ENCODE measurements around the gene INPP5K. TPM values are rescaled to one million over a fixed set of nuclear protein-coding genes. Genes with fewer than 3 reads are reported as not detected.
"Not testable (repeated sequence)": the region's sequence is repeated elsewhere in the genome, so short reads cannot be mapped to it uniquely, and the experiment has no call there.

Gene INPP5K
- polyA plus RNA-seq, 1 donor: 18.3 TPM

DNA sequence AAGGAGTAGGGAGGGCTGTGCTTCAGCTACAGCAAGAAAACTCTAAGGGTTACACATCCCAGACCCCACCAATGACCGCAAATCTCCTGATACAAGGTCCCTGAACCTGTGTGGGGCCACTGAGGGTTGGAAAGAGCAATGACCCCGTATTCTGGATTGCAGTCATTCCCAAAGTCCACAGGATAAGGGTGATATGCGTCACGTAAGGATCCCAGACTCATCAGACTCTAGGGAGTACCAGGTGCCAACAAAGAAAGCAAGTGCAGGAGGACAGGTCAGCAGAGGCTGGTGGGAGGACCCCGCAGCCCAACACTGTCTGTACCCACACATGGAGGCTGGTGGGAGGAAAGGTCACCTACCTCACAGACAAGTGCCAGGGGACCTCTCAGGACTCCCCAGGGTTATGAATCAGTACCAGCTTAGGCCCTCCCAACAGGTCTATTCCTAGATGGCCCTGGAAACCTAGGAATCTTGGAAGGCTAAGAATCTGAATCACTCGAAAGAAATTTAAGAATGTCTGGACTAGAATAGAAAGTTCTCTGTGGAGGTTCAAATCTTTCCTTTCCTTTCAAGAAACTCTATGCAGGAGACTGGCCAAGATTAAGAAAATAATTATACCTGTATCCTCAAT, 30.0 kb upstream of the INPP5K start:
- H3K36me3 ChIP-seq (ENCODE audit: control insufficient read depth, insufficient read depth, low read length): peaks cover 70% of the 10 kb centered on the region
- no CpG with 5 or more reads among the region's 6 CpGs for WGBS (ENCODE audit: insufficient coverage, low lambda C conversion rate)
- H3K9me3 ChIP-seq (ENCODE audit: control insufficient read depth, low read depth, low read length): no peaks in the 10 kb centered on the region
- no peak overlapping the region for H3K4me3 ChIP-seq (ENCODE audit: low read length)
- peak; percentile 89 to 96 for DNase-seq
- H3K27me3 ChIP-seq (ENCODE audit: control insufficient read depth, insufficient read depth, low read length): no peaks in the 10 kb centered on the region
- H3K4me1 ChIP-seq (ENCODE audit: control insufficient read depth, insufficient read depth, low read length): peaks cover 29% of the 10 kb centered on the region
- peak overlapping the region; percentile 95 for H3K27ac ChIP-seq (ENCODE audit: low read length)

DNA sequence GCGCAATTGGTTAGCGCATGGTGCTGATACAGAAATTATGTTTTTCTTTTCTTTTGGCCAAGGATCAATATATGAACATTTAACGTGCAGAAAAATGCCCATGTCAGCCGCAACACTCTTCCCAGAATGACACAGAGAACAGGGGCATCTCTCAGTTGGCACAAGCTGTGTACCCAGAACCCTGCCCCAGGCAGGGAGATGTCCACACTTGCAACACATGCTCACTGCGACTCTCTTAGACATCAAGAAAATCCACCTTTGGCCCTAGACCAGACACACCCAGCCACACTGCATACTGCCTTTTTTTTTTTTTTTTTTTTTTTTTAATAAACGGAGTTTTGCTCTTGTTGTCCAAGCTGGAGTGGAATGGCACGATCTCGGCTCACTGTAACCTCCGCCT, 29.2 kb upstream of the INPP5K start:
- peak; percentile 84 to 88 for DNase-seq
- peaks cover 29% of the 10 kb centered on the region for H3K4me1 ChIP-seq (ENCODE audit: control insufficient read depth, insufficient read depth, low read length)
- H3K4me3 ChIP-seq (ENCODE audit: low read length): no peak overlapping the region
- H3K36me3 ChIP-seq (ENCODE audit: control insufficient read depth, insufficient read depth, low read length): peaks cover 70% of the 10 kb centered on the region
- H3K27me3 ChIP-seq (ENCODE audit: control insufficient read depth, insufficient read depth, low read length): no peaks in the 10 kb centered on the region
- 60% methylated on average over 2 of the region's 9 CpGs for WGBS (ENCODE audit: insufficient coverage, low lambda C conversion rate)
- peak overlapping the region; percentile 95 for H3K27ac ChIP-seq (ENCODE audit: low read length)
- no peaks in the 10 kb centered on the region for H3K9me3 ChIP-seq (ENCODE audit: control insufficient read depth, low read depth, low read length)

DNA sequence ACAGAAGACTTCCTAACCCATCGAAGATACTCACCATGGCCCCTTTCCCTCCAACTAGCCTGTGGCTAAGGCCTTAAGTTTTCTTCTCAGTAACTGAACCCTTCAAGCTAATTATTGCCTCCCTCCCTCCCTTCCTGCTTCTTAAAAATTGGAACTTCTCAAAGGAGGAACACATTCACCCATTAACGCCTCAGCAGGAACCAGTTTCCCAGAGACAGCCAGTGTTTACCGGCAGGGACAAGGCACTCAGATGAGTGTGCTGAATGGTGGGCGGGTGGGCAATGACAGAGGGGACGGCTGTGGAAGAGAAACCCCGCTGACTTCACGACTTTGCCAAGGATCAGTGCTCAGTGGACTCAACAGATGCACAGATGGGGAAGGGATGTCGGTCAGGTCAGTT, 25.9 kb upstream of the INPP5K start:
- H3K4me1 ChIP-seq (ENCODE audit: control insufficient read depth, insufficient read depth, low read length): peaks cover 29% of the 10 kb centered on the region
- WGBS (ENCODE audit: insufficient coverage, low lambda C conversion rate): no CpG with 5 or more reads among the region's 8 CpGs
- no peaks in the 10 kb centered on the region for H3K9me3 ChIP-seq (ENCODE audit: control insufficient read depth, low read depth, low read length)
- H3K27ac ChIP-seq (ENCODE audit: low read length): no peak overlapping the region
- H3K36me3 ChIP-seq (ENCODE audit: control insufficient read depth, insufficient read depth, low read length): peaks cover 78% of the 10 kb centered on the region
- H3K4me3 ChIP-seq (ENCODE audit: low read length): no peak overlapping the region
- DNase-seq: no peak
- H3K27me3 ChIP-seq (ENCODE audit: control insufficient read depth, insufficient read depth, low read length): no peaks in the 10 kb centered on the region

DNA sequence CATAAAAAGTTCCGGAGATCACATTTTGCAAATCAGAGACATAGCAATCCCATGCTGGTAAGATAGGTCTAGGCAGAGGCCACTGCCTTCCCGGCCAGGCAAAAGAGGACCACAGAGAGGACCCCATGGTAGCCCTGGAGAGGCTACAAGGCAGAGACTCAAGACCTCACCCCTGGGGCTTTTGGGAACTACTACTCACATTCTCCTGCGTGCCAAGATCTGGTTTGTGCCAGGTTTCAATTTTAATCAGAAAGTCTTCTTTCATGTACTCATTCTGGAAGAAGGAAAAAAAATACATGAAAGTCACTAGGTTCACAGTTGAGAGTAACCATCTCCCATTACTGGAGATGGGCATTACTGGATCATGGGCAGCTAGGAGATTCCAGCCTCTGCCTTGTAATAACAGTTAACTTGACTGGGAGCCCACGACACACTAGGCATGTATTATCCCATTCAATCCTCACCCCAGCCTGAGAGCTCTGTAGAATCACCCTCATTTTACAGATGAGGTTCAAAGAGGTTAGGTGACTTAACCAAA, 25.0 kb upstream of the INPP5K start:
- Histone ChIP-seq H3K36me3 (ENCODE audit: control insufficient read depth, insufficient read depth, low read length) (peaks cover 76% of the 10 kb centered on the region), H3K27ac (ENCODE audit: low read length) (no peak overlapping the region), H3K27me3 (ENCODE audit: control insufficient read depth, insufficient read depth, low read length) (no peaks in the 10 kb centered on the region), H3K9me3 (ENCODE audit: control insufficient read depth, low read depth, low read length) (no peaks in the 10 kb centered on the region), H3K4me1 (ENCODE audit: control insufficient read depth, insufficient read depth, low read length) (peaks cover 26% of the 10 kb centered on the region), H3K4me3 (ENCODE audit: low read length) (no peak overlapping the region)
- WGBS (ENCODE audit: insufficient coverage, low lambda C conversion rate): no CpG with 5 or more reads among the region's 4 CpGs
- DNase-seq: no peak

DNA sequence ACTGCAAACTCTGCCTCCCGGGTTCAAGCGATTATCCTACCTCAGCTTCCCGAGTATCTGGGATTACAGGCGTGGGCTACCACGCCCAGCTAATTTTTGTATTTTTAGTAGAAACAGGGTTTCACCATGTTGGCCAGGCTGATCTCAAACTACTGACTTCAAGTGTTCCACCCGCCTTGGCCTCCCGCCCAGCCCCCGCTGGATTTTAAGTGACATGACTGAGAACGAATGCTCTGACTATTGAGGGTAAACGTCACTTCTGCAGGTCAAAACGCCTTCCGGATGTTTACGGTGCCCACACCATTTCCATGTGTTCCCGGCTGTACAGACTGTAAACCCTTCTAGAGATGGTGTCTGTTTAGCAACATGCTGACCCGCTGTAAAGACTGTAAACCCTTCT, 23.4 kb upstream of the INPP5K start:
- Histone ChIP-seq H3K27ac (ENCODE audit: low read length) (no peak overlapping the region), H3K27me3 (ENCODE audit: control insufficient read depth, insufficient read depth, low read length) (no peaks in the 10 kb centered on the region), H3K4me3 (ENCODE audit: low read length) (no peak overlapping the region), H3K4me1 (ENCODE audit: control insufficient read depth, insufficient read depth, low read length) (peaks cover 11% of the 10 kb centered on the region), H3K36me3 (ENCODE audit: control insufficient read depth, insufficient read depth, low read length) (peaks cover 76% of the 10 kb centered on the region), H3K9me3 (ENCODE audit: control insufficient read depth, low read depth, low read length) (no peaks in the 10 kb centered on the region)
- no CpG with 5 or more reads among the region's 15 CpGs for WGBS (ENCODE audit: insufficient coverage, low lambda C conversion rate)
- no peak for DNase-seq

DNA sequence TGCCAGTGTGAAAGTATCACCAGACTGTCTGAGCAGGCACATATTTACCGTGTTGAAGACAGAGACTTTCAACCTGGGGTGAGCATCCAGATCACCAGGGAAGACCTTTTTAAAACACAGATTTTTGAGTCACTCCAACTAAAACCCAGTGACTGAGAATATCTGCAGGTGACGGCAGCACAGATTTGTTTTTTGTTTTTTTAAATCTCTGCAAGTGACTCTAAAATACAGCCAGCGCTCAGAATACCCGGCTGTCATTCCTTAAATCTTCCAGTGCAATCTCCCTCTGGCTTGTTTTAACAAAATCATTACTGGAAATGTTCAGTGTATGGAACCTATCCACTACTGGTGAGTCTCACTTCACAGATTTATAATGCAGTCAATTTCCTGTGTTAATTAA, 19.3 kb upstream of the INPP5K start:
- no peak for DNase-seq

DNA sequence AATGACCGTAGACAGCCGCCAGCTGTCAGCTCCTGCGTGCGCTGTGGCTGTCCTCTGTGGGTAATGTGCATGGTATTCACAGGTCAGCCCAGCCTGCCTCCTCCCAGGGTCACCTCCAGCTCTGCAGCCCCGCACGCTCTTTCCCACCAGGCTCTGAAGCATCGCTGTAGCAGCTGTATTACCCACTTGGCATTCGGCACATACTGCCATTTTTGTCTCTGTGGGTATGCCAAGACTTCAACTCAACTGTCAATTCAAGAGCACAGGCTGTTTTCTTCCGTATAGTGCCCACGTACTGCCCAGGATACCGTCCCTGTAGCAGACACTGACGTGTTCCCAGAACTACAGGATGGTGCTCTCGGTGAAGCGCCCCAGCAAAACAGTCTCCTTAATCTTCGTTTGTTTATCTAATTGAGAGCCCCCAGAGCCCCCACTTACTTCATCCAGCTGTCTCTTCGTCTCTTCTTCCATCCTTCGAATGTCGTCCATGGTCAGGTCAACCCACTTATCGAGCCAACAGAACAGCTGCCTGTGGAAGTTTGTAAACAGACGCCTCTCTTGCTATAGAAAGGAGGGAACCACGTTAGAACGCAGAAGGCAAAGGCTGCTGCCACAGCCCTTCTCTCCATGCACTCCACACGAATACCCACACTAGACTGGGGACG, 17.4 kb upstream of the INPP5K start:
- no peak for DNase-seq
- Histone ChIP-seq H3K9me3 (ENCODE audit: control insufficient read depth, low read depth, low read length) (no peaks in the 10 kb centered on the region), H3K36me3 (ENCODE audit: control insufficient read depth, insufficient read depth, low read length) (peaks cover 67% of the 10 kb centered on the region), H3K27me3 (ENCODE audit: control insufficient read depth, insufficient read depth, low read length) (no peaks in the 10 kb centered on the region), H3K4me3 (ENCODE audit: low read length) (no peak overlapping the region), H3K4me1 (ENCODE audit: control insufficient read depth, insufficient read depth, low read length) (no peaks in the 10 kb centered on the region), H3K27ac (ENCODE audit: low read length) (no peak overlapping the region)
- WGBS (ENCODE audit: insufficient coverage, low lambda C conversion rate): 91% methylated on average over 4 of the region's 24 CpGs

More for the DNA sequence above, 19.3 kb upstream of the INPP5K start:
- H3K9me3 ChIP-seq (ENCODE audit: control insufficient read depth, low read depth, low read length): no peaks in the 10 kb centered on the region
- H3K27ac ChIP-seq (ENCODE audit: low read length): no peak overlapping the region
- no peaks in the 10 kb centered on the region for H3K4me1 ChIP-seq (ENCODE audit: control insufficient read depth, insufficient read depth, low read length)
- H3K36me3 ChIP-seq (ENCODE audit: control insufficient read depth, insufficient read depth, low read length): peaks cover 79% of the 10 kb centered on the region
- WGBS (ENCODE audit: insufficient coverage, low lambda C conversion rate): no CpG with 5 or more reads among the region's 4 CpGs
- H3K4me3 ChIP-seq (ENCODE audit: low read length): no peak overlapping the region
- no peaks in the 10 kb centered on the region for H3K27me3 ChIP-seq (ENCODE audit: control insufficient read depth, insufficient read depth, low read length)

DNA sequence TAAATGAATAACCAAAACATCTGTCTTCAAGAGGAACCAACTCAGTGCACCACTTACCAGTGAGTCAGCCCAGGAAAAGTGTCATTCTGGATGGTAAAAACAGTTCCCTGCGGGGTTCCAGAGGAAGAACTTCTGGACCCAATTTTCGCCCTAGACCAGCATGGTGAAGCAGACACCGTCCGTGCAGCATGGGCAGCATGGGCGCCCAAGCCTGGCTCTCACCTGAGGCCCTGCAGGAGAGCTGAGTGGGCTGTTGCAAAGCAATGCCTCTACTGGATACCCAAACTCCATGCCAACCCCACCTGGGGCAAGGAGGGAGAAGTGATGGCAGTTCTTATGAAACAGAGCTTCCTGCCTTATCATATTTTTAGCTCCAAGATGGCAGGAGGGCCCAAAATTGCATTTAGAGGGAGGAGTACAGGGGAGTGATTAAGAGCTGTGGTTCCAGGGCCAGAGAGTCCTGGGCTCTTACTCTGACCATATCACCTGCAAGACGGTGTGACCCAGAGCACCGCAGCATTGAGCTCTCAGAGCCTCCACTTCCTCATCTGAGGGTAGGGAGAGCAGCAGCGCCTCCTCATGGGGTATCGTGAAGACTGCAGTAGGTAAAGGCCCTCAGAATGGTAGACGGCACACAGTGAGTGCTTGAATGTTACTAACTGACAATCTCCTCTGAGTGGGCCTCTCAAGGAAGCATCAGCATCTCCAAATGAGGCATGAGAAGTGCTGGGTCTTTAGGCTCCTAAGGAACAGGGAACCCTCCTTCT, 16.6 kb upstream of the INPP5K start:
- Histone ChIP-seq H3K9me3 (ENCODE audit: control insufficient read depth, low read depth, low read length) (no peaks in the 10 kb centered on the region), H3K4me3 (ENCODE audit: low read length) (no peak overlapping the region), H3K36me3 (ENCODE audit: control insufficient read depth, insufficient read depth, low read length) (peaks cover 65% of the 10 kb centered on the region), H3K27ac (ENCODE audit: low read length) (no peak overlapping the region), H3K4me1 (ENCODE audit: control insufficient read depth, insufficient read depth, low read length) (no peaks in the 10 kb centered on the region), H3K27me3 (ENCODE audit: control insufficient read depth, insufficient read depth, low read length) (no peaks in the 10 kb centered on the region)
- no peak for DNase-seq
- WGBS (ENCODE audit: insufficient coverage, low lambda C conversion rate): no CpG with 5 or more reads among the region's 10 CpGs

DNA sequence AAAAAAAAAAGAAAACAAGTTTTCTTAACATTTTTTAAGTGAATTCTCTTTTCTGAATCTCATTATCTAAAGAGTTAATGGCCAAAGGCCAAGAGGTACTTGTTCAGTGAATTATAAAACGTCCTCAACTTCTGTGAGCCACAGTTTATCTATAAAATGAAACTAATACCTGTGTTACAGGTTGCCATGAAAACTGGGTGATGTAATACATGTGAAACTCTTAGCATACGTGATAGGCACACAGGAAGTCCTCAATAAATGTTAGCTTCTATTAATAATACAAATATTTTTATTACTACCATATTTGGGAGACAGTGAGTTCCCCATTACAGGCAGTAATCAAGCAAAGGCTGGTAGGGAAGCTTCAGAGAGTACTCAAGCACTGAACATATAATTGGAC, 13.5 kb upstream of the INPP5K start:
- no peaks in the 10 kb centered on the region for H3K9me3 ChIP-seq (ENCODE audit: control insufficient read depth, low read depth, low read length)
- peak in 1 of 2 donors; percentile 66 for DNase-seq
- H3K27ac ChIP-seq (ENCODE audit: low read length): peak overlapping the region; percentile 44
- no peaks in the 10 kb centered on the region for H3K27me3 ChIP-seq (ENCODE audit: control insufficient read depth, insufficient read depth, low read length)
- H3K36me3 ChIP-seq (ENCODE audit: control insufficient read depth, insufficient read depth, low read length): peaks cover 76% of the 10 kb centered on the region
- no CpG with 5 or more reads among the region's 2 CpGs for WGBS (ENCODE audit: insufficient coverage, low lambda C conversion rate)
- H3K4me1 ChIP-seq (ENCODE audit: control insufficient read depth, insufficient read depth, low read length): no peaks in the 10 kb centered on the region
- H3K4me3 ChIP-seq (ENCODE audit: low read length): no peak overlapping the region

DNA sequence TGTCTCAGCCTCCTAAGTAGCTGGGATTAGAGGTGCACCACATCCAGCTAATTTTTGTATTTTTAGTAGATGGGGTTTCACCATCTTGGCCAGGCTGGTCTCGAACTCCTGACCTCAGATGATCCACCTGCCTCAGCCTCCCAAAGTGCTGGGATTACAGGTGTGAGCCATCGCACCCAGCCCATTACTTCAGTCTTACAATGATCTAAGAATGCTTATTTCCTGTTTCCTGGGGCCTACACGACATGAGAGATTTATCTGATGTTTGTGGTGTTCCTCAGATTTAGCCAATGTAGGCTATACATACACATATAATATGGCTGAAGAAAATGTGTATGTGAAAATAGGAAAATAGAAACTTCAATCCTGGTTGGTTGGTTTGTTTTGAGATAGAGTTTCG, 10.5 kb upstream of the INPP5K start:
- no CpG with 5 or more reads among the region's 4 CpGs for WGBS (ENCODE audit: insufficient coverage, low lambda C conversion rate)
- H3K9me3 ChIP-seq (ENCODE audit: control insufficient read depth, low read depth, low read length); DNase-seq; H3K4me1 ChIP-seq (ENCODE audit: control insufficient read depth, insufficient read depth, low read length); H3K27ac ChIP-seq (ENCODE audit: low read length); H3K27me3 ChIP-seq (ENCODE audit: control insufficient read depth, insufficient read depth, low read length); H3K4me3 ChIP-seq (ENCODE audit: low read length): not testable (repeated sequence)
- peaks cover 61% of the 10 kb centered on the region for H3K36me3 ChIP-seq (ENCODE audit: control insufficient read depth, insufficient read depth, low read length)

Measured in large intestine (tissue), 3 donors.